Bronchus fibroblast of lung (primary cell): ENCODE data around the gene LPAR6. TPM values are rescaled to one million over a fixed set of nuclear protein-coding genes. Genes with fewer than 3 reads are reported as not detected.

ENCODE experiments used
- total RNA-seq: library from RNA; depleted of rRNA; stranded (reverse); fragments of >200 nt; gene quantifications from 2 replicates; pipeline ENCODE4 v1.2.3, GENCODE V29; 2015

The LPAR6 gene, protein sequence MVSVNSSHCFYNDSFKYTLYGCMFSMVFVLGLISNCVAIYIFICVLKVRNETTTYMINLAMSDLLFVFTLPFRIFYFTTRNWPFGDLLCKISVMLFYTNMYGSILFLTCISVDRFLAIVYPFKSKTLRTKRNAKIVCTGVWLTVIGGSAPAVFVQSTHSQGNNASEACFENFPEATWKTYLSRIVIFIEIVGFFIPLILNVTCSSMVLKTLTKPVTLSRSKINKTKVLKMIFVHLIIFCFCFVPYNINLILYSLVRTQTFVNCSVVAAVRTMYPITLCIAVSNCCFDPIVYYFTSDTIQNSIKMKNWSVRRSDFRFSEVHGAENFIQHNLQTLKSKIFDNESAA
- total RNA-seq, result 2.7 and 4.5 TPM in 2 replicates

DNA sequence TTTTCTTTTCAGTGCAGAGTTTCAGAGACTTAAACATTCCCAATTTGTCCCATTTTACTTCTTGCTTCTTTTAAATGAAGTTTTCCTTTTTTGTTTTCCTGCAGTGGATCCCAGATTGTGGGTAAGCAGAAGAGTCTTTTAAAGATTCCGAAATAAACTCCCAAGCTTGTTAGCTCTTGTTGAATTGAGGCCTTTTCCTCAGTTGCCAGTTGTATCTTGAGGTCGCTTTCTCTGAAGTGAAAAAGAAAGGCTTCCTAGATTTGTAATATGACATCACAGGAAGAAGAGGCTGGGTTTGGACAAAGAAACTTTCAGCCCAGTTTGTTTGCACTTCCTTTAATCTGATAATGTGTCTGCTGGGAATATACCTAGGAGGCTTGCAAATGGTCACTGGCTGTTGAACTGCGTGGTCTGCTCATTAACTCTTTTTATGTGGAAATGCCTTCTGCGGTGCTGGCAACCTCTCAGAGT lies at the start of gene LPAR6:
LPAR6 (minus strand) TSS at position 233 of the 471 bp plus-strand sequence. CDS start 690 bp downstream, outside the sequence.

Other genes with a start within 250 kb of the LPAR6 start
- 75.2 and 83.4 TPM in 2 replicates for gene ITM2B, start 179.9 kb downstream of the LPAR6 start, total RNA-seq
- 13.1 and 15.1 TPM in 2 replicates for gene RB1, start 109.4 kb downstream of the LPAR6 start, total RNA-seq
- gene RCBTB2, start 120.0 kb upstream of the LPAR6 start, total RNA-seq, result 4.7 and 5.2 TPM in 2 replicates
- gene CYSLTR2, start 240.8 kb upstream of the LPAR6 start, total RNA-seq, result not detected in 2 replicates